C4-2B (cell line): ENCODE results near the gene POLN.
A peak's percentile ranks its signal among the peaks of the same experiment; 100 is the strongest.

Experiments
- H3K27ac ChIP-seq: fragments of 450-650 bp; 2 replicates; pipeline ENCODE4 v1.5.1; 2017
- ZFX ChIP-seq: fragments of 450-650 bp; IDR thresholded peaks from 2 replicates; pipeline ENCODE4 v1.6.1; 2017
- TF ChIP-seq, protein P1 (sequence below): fragments of 450-650 bp; conservative IDR thresholded peaks from 2 replicates; pipeline ENCODE4 v1.5.1; 2017; ENCODE audit warnings: mild to moderate bottlenecking

POLN gene

DNA sequence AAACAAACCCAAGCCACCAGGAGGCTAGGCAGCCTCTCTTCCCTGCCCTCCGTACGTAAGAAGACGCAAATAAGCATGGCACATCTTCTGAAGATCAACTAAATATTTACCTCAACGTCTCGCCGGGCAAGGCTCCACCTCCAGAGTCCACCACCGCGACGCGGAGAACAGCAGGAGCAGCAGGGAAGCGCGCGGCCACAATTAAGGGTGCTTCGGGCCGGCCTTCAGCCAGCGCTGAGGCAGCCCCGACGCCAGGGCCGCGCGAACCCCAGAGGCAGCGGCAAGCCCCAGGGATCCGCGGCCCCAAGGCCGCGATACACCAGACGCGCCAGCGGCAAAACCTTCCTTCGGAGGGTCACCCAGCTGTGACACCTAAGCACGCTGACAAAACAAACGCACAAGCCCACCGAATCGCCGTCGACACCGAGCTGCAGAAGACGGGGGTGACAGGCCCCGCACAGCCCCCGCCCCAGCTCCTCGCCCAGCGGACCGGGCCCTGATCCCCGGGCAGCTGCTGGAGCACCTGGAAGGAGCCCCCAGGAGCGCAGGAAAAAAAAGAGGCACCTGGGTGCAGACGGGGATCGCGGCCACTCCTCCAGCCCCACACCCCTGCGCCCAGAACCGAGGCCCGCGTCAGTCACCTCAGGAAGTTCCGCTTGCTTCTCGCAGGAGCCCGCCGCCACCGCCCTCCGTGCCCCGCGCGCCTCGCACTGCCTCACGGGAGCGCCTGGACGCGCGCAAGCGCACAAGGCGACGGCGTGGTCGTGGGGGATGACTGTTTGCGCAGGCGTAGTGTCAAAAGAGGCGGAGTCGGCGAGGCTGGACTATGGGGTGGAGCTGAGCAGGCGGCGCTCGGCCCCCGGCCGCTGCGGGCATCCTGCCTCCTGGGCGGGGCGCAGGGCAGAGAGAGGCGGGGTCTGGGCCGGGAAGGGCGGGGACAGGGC lies at the start of gene POLN, which contains the start of gene HAUS3:
Gene POLN, minus strand, starts transcription at position 712 of the 944 bp plus-strand sequence. CDS start 12,890 bp downstream, outside the sequence.
Gene HAUS3, minus strand, starts transcription at position 712 of the 944 bp plus-strand sequence. CDS start 1,175 bp downstream, outside the sequence.
- H3K27ac ChIP-seq = peak within 1 kb of the TSS; percentile 94
- TF ChIP-seq ZFX = peak; percentile 85
- TF ChIP-seq, protein P1, sequence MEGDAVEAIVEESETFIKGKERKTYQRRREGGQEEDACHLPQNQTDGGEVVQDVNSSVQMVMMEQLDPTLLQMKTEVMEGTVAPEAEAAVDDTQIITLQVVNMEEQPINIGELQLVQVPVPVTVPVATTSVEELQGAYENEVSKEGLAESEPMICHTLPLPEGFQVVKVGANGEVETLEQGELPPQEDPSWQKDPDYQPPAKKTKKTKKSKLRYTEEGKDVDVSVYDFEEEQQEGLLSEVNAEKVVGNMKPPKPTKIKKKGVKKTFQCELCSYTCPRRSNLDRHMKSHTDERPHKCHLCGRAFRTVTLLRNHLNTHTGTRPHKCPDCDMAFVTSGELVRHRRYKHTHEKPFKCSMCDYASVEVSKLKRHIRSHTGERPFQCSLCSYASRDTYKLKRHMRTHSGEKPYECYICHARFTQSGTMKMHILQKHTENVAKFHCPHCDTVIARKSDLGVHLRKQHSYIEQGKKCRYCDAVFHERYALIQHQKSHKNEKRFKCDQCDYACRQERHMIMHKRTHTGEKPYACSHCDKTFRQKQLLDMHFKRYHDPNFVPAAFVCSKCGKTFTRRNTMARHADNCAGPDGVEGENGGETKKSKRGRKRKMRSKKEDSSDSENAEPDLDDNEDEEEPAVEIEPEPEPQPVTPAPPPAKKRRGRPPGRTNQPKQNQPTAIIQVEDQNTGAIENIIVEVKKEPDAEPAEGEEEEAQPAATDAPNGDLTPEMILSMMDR = no peak; the same call in 1 of the 2 replicates

DNA sequence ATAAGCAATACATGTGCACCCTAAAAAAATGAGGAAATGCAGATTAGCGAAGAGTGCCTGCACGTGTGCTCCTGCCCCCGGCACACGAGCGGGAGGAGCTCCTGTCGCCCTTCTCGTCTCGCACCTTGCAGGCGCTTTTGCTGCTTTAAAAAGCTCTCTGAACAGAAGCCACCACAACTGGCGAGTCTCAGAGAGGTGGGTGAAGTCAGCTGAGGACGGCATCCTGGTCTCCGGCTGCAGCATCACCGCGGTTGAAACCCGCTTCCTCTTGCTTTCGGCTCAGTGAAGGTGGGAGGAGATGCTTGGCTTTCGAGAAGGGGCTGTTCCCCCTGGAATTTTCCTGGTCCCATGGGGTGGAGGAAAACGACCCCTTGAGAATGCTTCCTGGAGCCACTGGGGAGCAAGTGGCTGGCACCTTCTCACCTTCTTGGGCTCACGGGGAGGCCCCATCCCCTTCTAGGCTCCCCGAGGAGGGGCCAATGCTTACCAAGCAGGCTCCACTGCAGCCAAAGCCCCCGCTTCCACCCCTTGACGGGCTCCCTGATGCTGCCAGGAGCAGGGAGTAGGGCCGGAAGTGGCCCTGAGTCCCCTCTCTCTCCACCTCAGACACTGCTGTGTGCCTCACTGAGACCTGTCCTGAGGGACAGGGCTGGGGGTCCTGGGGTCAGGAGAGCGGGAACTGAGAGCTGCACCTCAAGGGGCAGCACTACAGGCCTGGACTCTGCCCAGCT lies 49.2 kb upstream of the POLN start:
- H3K27ac ChIP-seq = no peak overlapping the region
- TF ChIP-seq, protein P1 = no peak
- no peak for TF ChIP-seq ZFX

GRCh38 chr4:2290488-2290887 lies 48.6 kb upstream of the POLN start:
- TF ChIP-seq ZFX = no peak
- TF ChIP-seq, protein P1 = no peak
- H3K27ac ChIP-seq = no peak overlapping the region

- no peak for TF ChIP-seq ZFX
- TF ChIP-seq, protein P1 = no peak
- H3K27ac ChIP-seq = no peak overlapping the region
Observed at GRCh38 chr4:2289955-2290333, 48.0 kb upstream of the POLN start.

GRCh38 chr4:2289311-2289954 lies 47.5 kb upstream of the POLN start:
- no peak overlapping the region for H3K27ac ChIP-seq

DNA sequence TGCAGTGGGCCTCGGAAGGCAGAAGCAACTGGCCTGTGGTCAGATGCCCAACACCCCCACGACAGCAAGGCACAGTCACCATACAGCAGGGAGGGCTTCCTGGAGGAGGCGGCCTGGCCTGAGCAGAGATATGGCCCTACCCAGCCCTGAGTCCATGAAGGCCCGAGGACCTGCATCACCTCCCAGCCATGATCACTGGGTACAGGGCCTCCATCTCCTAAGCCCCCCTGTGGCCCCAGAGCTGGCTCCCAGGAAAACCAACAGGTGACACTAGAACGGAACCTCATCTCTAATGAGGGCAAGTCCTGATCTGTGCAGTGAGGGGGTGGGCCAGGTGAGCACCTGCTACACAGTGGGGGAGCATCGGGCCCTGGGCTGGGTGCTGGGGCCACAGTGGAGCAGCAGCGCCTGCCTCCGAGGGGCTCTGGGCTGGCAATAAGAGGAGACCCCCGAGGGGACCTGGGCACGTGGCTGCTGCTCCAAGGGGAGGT lies 46.2 kb upstream of the POLN start:
- TF ChIP-seq ZFX = no peak
- TF ChIP-seq, protein P1 = no peak
- no peak overlapping the region for H3K27ac ChIP-seq

More at GRCh38 chr4:2289311-2289954, 47.5 kb upstream of the POLN start:
- no peak for TF ChIP-seq ZFX
- TF ChIP-seq, protein P1 = no peak
